Lower leg skin (tissue), 3 donors: ENCODE measurements around the gene ZSWIM4.

Source experiments
- POLR2A ChIP-seq, 2 donors: fragments of 450-650 bp; IDR thresholded peaks; one replicate each; pipeline ENCODE4 v1.6.1; 2016 to 2017; ENCODE audit warnings: antibody characterized with exemption in 2 of 2, mild to moderate bottlenecking in 1 of 2, moderate library complexity in 1 of 2
- TF ChIP-seq, protein P1 (sequence below), 3 donors: fragments of 450-650 bp; IDR thresholded peaks; one replicate each; pipeline ENCODE4 v1.5.1; 2016; ENCODE audit warnings: antibody characterized with exemption in 3 of 3, mild to moderate bottlenecking in 3 of 3, moderate library complexity in 2 of 3

DNA sequence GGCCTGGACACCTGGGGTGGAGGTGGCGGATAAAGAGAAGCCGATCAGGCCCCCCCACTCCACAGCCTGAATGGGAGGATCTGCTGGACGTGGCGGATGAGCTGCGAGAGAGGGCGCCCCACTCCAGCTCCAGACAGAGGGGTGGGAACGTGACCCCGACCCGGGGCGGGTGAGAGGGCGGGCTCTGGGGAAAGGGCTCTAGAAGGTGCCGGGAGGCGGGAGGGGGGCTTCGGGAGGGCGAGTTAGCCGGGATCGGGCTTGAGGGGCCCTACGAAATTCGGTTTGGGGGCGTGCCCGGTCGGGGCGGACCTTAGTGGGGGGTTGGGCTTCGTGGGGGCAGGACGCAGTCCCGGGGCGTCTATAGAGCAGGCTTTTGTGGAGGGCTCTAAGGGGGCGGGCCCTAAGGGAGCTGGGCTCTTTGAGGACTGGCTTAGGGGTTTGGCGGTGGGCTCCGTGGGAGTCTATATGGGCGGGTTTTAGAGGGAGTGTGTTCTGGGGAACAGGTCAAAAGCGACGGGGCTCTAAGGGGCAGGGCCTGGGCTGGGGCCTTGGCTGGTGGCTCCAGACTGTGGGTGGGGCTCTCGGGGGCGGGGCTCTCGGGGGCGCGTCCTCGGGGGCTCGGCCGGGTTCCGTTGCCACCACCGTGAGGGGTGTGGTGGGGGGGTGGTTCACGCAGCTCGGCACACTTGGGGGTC lies 77.6 kb downstream of the ZSWIM4 start:
- TF ChIP-seq, protein P1, sequence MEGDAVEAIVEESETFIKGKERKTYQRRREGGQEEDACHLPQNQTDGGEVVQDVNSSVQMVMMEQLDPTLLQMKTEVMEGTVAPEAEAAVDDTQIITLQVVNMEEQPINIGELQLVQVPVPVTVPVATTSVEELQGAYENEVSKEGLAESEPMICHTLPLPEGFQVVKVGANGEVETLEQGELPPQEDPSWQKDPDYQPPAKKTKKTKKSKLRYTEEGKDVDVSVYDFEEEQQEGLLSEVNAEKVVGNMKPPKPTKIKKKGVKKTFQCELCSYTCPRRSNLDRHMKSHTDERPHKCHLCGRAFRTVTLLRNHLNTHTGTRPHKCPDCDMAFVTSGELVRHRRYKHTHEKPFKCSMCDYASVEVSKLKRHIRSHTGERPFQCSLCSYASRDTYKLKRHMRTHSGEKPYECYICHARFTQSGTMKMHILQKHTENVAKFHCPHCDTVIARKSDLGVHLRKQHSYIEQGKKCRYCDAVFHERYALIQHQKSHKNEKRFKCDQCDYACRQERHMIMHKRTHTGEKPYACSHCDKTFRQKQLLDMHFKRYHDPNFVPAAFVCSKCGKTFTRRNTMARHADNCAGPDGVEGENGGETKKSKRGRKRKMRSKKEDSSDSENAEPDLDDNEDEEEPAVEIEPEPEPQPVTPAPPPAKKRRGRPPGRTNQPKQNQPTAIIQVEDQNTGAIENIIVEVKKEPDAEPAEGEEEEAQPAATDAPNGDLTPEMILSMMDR (IDR thresholded peaks at IDR 0.05), result no peak
- TF ChIP-seq POLR2A (IDR thresholded peaks at IDR 0.05), result no peak
